ENCODE measurements around the gene TMEM217.
A peak's percentile ranks its signal among the peaks of the same experiment; 100 is the strongest.

TMEM217 gene

GRCh38 chr6:37170273-37171200, 87.4 kb downstream of the TMEM217 start (continued):
- TF ChIP-seq ZNF362 (tag by site-specific recombination; IDR thresholded peaks at IDR 0.05): no peak
- peak; percentile 74 for TF ChIP-seq CTCF (tag by site-specific recombination; IDR thresholded peaks at IDR 0.05)
- no peak for TF ChIP-seq ZNF621 (tag by site-specific recombination; IDR thresholded peaks at IDR 0.05)
- TF ChIP-seq ZNF521 (tag by site-specific recombination; IDR thresholded peaks at IDR 0.05): no peak
- no peak for TF ChIP-seq ZNF639 (tag by site-specific recombination; IDR thresholded peaks at IDR 0.05)
- TF ChIP-seq ZNF549 (tag by site-specific recombination; IDR thresholded peaks at IDR 0.05): no peak; the same call in 1 of the 2 replicates
- TF ChIP-seq PRDM6 (tag by site-specific recombination; IDR thresholded peaks at IDR 0.05): no peak
- peak; percentile 92 for TF ChIP-seq GLIS2 (tag by site-specific recombination; IDR thresholded peaks at IDR 0.05)
- TF ChIP-seq SALL2 (tag by site-specific recombination; IDR thresholded peaks at IDR 0.05; ENCODE audit: borderline replicate concordance): no peak
- no peak for TF ChIP-seq ZNF292 (tag by site-specific recombination; IDR thresholded peaks at IDR 0.05; ENCODE audit: borderline replicate concordance, low read depth)
- no peak; the same call in 1 of the 2 replicates for TF ChIP-seq ZNF501 (tag by site-specific recombination; IDR thresholded peaks at IDR 0.05)
- TF ChIP-seq ZNF843 (tag by site-specific recombination; IDR thresholded peaks at IDR 0.05): no peak
- TF ChIP-seq HOXC10 (CRISPR knock-in tag; IDR thresholded peaks at IDR 0.05): no peak
- no peak for TF ChIP-seq GLI2 (tag by site-specific recombination; IDR thresholded peaks at IDR 0.05; ENCODE audit: borderline replicate concordance, low read depth)
- no peak for TF ChIP-seq ZNF423 (tag by site-specific recombination; IDR thresholded peaks at IDR 0.05)
- TF ChIP-seq ZSCAN16 (tag by site-specific recombination; IDR thresholded peaks at IDR 0.05): no peak
- TF ChIP-seq PRDM2 (tag by site-specific recombination; IDR thresholded peaks at IDR 0.05; ENCODE audit: borderline replicate concordance): no peak
- TF ChIP-seq GLIS1 (tag by site-specific recombination; IDR thresholded peaks at IDR 0.05): peak; percentile 59
- no peak for TF ChIP-seq BCL11A (tag by site-specific recombination; IDR thresholded peaks at IDR 0.05; ENCODE audit: low read depth)
- peak; percentile 88 for TF ChIP-seq EGR2 (tag by site-specific recombination; IDR thresholded peaks at IDR 0.05; ENCODE audit: low read depth)
- TF ChIP-seq ZNF335 (tag by site-specific recombination; conservative IDR thresholded peaks at IDR 0.05): peak; percentile 72
- TF ChIP-seq ZNF513 (tag by site-specific recombination; IDR thresholded peaks at IDR 0.05): no peak
- no peak for TF ChIP-seq ZNF510 (tag by site-specific recombination; IDR thresholded peaks at IDR 0.05; ENCODE audit: insufficient replicate concordance)
- TF ChIP-seq SCRT1 (tag by site-specific recombination; IDR thresholded peaks at IDR 0.05; ENCODE audit: borderline replicate concordance): no peak
- no peak for TF ChIP-seq ZSCAN30 (tag by site-specific recombination; IDR thresholded peaks at IDR 0.05)
